H9 (cell line): Measurements from ENCODE around the gene KICS2. TPM values are rescaled to one million over a fixed set of nuclear protein-coding genes. Genes with fewer than 3 reads are reported as not detected.

ENCODE experiments used
- DNase-seq: peaks from one replicate; pipeline ENCODE4 v3.0.0-alpha.2; 2017
- H2AFZ ChIP-seq: one replicate; pipeline ENCODE4 v1.6.1; 2013; ENCODE audit warnings: mild to moderate bottlenecking, low read length, control low read depth, moderate library complexity
- H2AK5ac ChIP-seq: 2 replicates; pipeline ENCODE4 v1.6.1; 2013; ENCODE audit warnings: low read length, control low read depth, mixed read lengths; ENCODE audit not compliant: insufficient read length
- H2BK120ac ChIP-seq: one replicate; pipeline ENCODE4 v1.6.1; 2013; ENCODE audit warnings: low read depth, mild to moderate bottlenecking, low read length, control low read depth, inconsistent platforms; ENCODE audit not compliant: poor library complexity, severe bottlenecking
- H2BK12ac ChIP-seq: 2 replicates; pipeline ENCODE4 v1.6.1; 2013; ENCODE audit warnings: low read length, control low read depth, mixed read lengths, low read depth; ENCODE audit not compliant: insufficient read length
- H2BK15ac ChIP-seq: 2 replicates; pipeline ENCODE4 v1.6.1; 2013; ENCODE audit warnings: low read depth, low read length, control low read depth
- H2BK20ac ChIP-seq: one replicate; pipeline ENCODE4 v1.6.1; 2013; ENCODE audit warnings: low read depth, mild to moderate bottlenecking, low read length, control low read depth, inconsistent platforms; ENCODE audit not compliant: poor library complexity, severe bottlenecking
- H2BK5ac ChIP-seq: 2 replicates; pipeline ENCODE4 v1.6.1; 2013; ENCODE audit warnings: low read length, control low read depth, mixed read lengths; ENCODE audit not compliant: insufficient read length
- H3K14ac ChIP-seq: 2 replicates; pipeline ENCODE4 v1.6.1; 2013; ENCODE audit warnings: low read length, control low read depth; ENCODE audit not compliant: insufficient read depth
- H3K18ac ChIP-seq: 2 replicates; pipeline ENCODE4 v1.6.1; 2013; ENCODE audit warnings: low read depth, mild to moderate bottlenecking, mixed read lengths, low read length, control low read depth; ENCODE audit not compliant: insufficient read length
- H3K23ac ChIP-seq: 2 replicates; pipeline ENCODE4 v1.6.1; 2013; ENCODE audit warnings: low read length, control low read depth, mixed read lengths, low read depth; ENCODE audit not compliant: insufficient read length
- H3K23me2 ChIP-seq: 2 replicates; pipeline ENCODE4 v1.6.1; 2013; ENCODE audit warnings: low read depth, mild to moderate bottlenecking, mixed read lengths, low read length, control low read depth; ENCODE audit not compliant: insufficient read length, poor library complexity, severe bottlenecking
- H3K27ac ChIP-seq: 2 replicates; pipeline ENCODE4 v1.5.1; 2013; ENCODE audit warnings: low read length, control low read depth, mixed read lengths, low read depth; ENCODE audit not compliant: insufficient read length
- H3K27me3 ChIP-seq: 2 replicates; pipeline ENCODE4 v1.6.1; 2013; ENCODE audit warnings: low read length, control low read depth, inconsistent platforms; ENCODE audit not compliant: insufficient read depth
- H3K4ac ChIP-seq: 2 replicates; pipeline ENCODE4 v1.6.1; 2013; ENCODE audit warnings: low read depth, mild to moderate bottlenecking, control low read depth, inconsistent platforms, low read length, moderate library complexity
- H3K4me1 ChIP-seq: 2 replicates; pipeline ENCODE4 v1.6.1; 2013; ENCODE audit warnings: low read length, control low read depth, inconsistent platforms; ENCODE audit not compliant: insufficient read depth
- H3K4me2 ChIP-seq: 2 replicates; pipeline ENCODE4 v1.6.1; 2013; ENCODE audit warnings: low read length, control low read depth, mixed read lengths; ENCODE audit not compliant: insufficient read length, insufficient read depth
- H3K56ac ChIP-seq: 2 replicates; pipeline ENCODE4 v1.6.1; 2013; ENCODE audit warnings: low read depth, mild to moderate bottlenecking, mixed read lengths, low read length, control low read depth; ENCODE audit not compliant: insufficient read length
- H3K79me1 ChIP-seq: 2 replicates; pipeline ENCODE4 v1.6.1; 2013; ENCODE audit warnings: low read depth, mild to moderate bottlenecking, moderate library complexity, low read length, control low read depth, inconsistent platforms; ENCODE audit not compliant: insufficient read depth, poor library complexity, severe bottlenecking
- H3K79me2 ChIP-seq: 2 replicates; pipeline ENCODE4 v1.6.1; 2013; ENCODE audit warnings: low read length, control low read depth, inconsistent platforms; ENCODE audit not compliant: insufficient read depth
- H3K9ac ChIP-seq: 2 replicates; pipeline ENCODE4 v1.6.1; 2013; ENCODE audit warnings: low read length, control low read depth, mixed read lengths; ENCODE audit not compliant: insufficient read length; ENCODE audit errors: extremely low read depth
- H3K9me3 ChIP-seq: one replicate; pipeline ENCODE4 v1.6.1; 2013; ENCODE audit warnings: low read depth, low read length, inconsistent platforms; ENCODE audit not compliant: control insufficient read depth
- H3T11ph ChIP-seq: one replicate; pipeline ENCODE4 v1.6.1; 2013; ENCODE audit warnings: mild to moderate bottlenecking, low read length, control low read depth, inconsistent platforms
- H4K20me1 ChIP-seq: one replicate; pipeline ENCODE4 v1.6.1; 2013; ENCODE audit not compliant: control insufficient read depth, insufficient read length, insufficient read depth
- H4K5ac ChIP-seq: 2 replicates; pipeline ENCODE4 v1.6.1; 2013; ENCODE audit warnings: low read depth, mild to moderate bottlenecking, mixed read lengths, low read length, control low read depth; ENCODE audit not compliant: insufficient read length
- H4K8ac ChIP-seq: replicated peaks from 2 replicates; pipeline ENCODE4 v1.6.1; 2013; ENCODE audit warnings: low read length, control low read depth, mixed read lengths, low read depth; ENCODE audit not compliant: insufficient read length
- H4K91ac ChIP-seq: 2 replicates; pipeline ENCODE4 v1.6.1; 2013; ENCODE audit warnings: low read depth, mild to moderate bottlenecking, moderate library complexity, mixed read lengths, low read length, control low read depth; ENCODE audit not compliant: insufficient read length
- H3K27ac Mint-ChIP-seq, 3 experiments: 2 replicates in 2 of 3; 3 replicates in 1 of 3; pipeline ENCODE4 v1.8.0; 2020 to 2021; ENCODE audit warnings: mixed read lengths in 3 of 3, mild to moderate bottlenecking in 1 of 3, moderate library complexity in 1 of 3
- H3K27me3 Mint-ChIP-seq: 2 replicates; pipeline ENCODE4 v1.8.0; 2021; ENCODE audit warnings: low read depth, mild to moderate bottlenecking, moderate library complexity, mixed read lengths
- H3K36me3 Mint-ChIP-seq, 3 experiments: 2 replicates in 2 of 3; 3 replicates in 1 of 3; pipeline ENCODE4 v1.8.0; 2020 to 2021; ENCODE audit warnings: low read depth in 3 of 3, mixed read lengths in 3 of 3; ENCODE audit not compliant: insufficient read depth in 1 of 3
- H3K4me1 Mint-ChIP-seq, 2 experiments: 2 replicates each; pipeline ENCODE4 v1.8.0; 2020; ENCODE audit warnings: mixed read lengths in 2 of 2
- H3K4me3 Mint-ChIP-seq, 2 experiments: 2 replicates in 1 of 2; 3 replicates in 1 of 2; pipeline ENCODE4 v1.8.0; 2020 to 2021; ENCODE audit warnings: mild to moderate bottlenecking in 2 of 2, mixed read lengths in 2 of 2, moderate library complexity in 1 of 2
- H3K9me3 Mint-ChIP-seq, 2 experiments: 2 replicates in 1 of 2; 3 replicates in 1 of 2; pipeline ENCODE4 v1.8.0; 2020; ENCODE audit warnings: mild to moderate bottlenecking in 2 of 2, mixed read lengths in 2 of 2, moderate library complexity in 1 of 2
- WGBS: extraction: QIAGEN DNeasy Blood & Tissue Kit; methylation state at CpG from one replicate; pipeline ENCODE4 v1.1.7; 2013; ENCODE audit warnings: missing lambda C conversion rate, low lambda C conversion rate, mixed read lengths; ENCODE audit not compliant: insufficient read length; ENCODE audit errors: extremely low coverage; 5-methylcytosine and 5-hydroxymethylcytosine counted together
- total RNA-seq: library from RNA; stranded (reverse); gene quantifications from 2 replicates; pipeline ENCODE4 v1.2.1, GENCODE V29; 2021
- TF ChIP-seq, protein P1 (sequence below): fragments of 200-600 bp; sonication (generic); conservative IDR thresholded peaks from 3 replicates; pipeline ENCODE4 v1.8.0; 2021; ENCODE audit warnings: antibody characterized with exemption, mild to moderate bottlenecking

The KICS2 gene
- total RNA-seq, 1 experiment from 2014 or later: 7.3 TPM

DNA sequence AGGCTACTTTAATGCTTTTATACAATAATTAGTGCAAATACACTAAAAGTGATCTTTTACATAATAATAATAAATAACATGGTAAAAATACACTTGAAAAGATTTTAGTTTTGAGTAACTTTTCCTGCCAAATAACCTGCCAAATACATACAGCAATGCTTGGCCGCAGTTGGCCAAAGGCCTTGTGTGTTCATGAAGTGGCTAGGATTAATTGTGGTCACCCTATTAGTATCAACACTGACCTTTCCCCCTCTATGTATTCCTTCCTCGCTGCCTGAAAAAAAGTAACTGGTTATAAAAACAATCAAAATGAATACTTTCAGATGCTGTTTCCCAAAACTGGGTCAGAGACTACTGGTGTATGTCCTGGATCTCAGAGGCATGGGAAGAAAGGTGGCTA, 34.3 kb downstream of the KICS2 start:
- Histone ChIP-seq H3K4me1 (no peaks in the 10 kb centered on the region), H3K23me2 (no peaks in the 10 kb centered on the region), H3K4me2 (no peak overlapping the region), H4K8ac (no peak overlapping the region), H4K5ac (no peak overlapping the region), H2BK15ac (no peak overlapping the region), H3K79me2 (no peaks in the 10 kb centered on the region), H2BK12ac (no peak overlapping the region), H4K20me1 (no peaks in the 10 kb centered on the region), H3K27ac (no peak overlapping the region), H3K23ac (no peak overlapping the region), H2BK20ac (no peak overlapping the region), H4K91ac (no peak overlapping the region), H3K4ac (no peak overlapping the region), H2BK120ac (no peak overlapping the region), H3T11ph (no peak overlapping the region), H3K9me3 (no peaks in the 10 kb centered on the region), H3K79me1 (no peaks in the 10 kb centered on the region), H3K27me3 (no peaks in the 10 kb centered on the region), H2AK5ac (no peak overlapping the region), H2BK5ac (no peak overlapping the region), H3K18ac (no peak overlapping the region), H3K14ac (no peak overlapping the region), H3K56ac (no peak overlapping the region), H2AFZ (no peak overlapping the region), H3K9ac (no peak overlapping the region)
- Mint-ChIP-seq H3K4me3 (no peak overlapping the region), H3K36me3 (peaks cover 0 to 6% (median under 1%) of the 10 kb centered on the region in 3 experiments; a peak in 2 of 7 replicates), H3K9me3 (no peaks in the 10 kb centered on the region), H3K27ac (no peak overlapping the region; a peak in 1 of 7 replicates), H3K4me1 (no peaks in the 10 kb centered on the region), H3K27me3 (no peaks in the 10 kb centered on the region)
- TF ChIP-seq, protein P1, sequence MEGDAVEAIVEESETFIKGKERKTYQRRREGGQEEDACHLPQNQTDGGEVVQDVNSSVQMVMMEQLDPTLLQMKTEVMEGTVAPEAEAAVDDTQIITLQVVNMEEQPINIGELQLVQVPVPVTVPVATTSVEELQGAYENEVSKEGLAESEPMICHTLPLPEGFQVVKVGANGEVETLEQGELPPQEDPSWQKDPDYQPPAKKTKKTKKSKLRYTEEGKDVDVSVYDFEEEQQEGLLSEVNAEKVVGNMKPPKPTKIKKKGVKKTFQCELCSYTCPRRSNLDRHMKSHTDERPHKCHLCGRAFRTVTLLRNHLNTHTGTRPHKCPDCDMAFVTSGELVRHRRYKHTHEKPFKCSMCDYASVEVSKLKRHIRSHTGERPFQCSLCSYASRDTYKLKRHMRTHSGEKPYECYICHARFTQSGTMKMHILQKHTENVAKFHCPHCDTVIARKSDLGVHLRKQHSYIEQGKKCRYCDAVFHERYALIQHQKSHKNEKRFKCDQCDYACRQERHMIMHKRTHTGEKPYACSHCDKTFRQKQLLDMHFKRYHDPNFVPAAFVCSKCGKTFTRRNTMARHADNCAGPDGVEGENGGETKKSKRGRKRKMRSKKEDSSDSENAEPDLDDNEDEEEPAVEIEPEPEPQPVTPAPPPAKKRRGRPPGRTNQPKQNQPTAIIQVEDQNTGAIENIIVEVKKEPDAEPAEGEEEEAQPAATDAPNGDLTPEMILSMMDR: no peak
- no CpG with 5 or more reads among the region's 2 CpGs for WGBS
- no peak for DNase-seq
